GM12865 (cell line): Measurements from ENCODE around the gene NUCB1.
"Not testable (repeated sequence)": the region's sequence is repeated elsewhere in the genome, so short reads cannot be mapped to it uniquely, and the experiment has no call there.

ENCODE experiments used
- DNase-seq: peaks from one replicate; pipeline ENCODE4 v3.0.0; 2010; ENCODE audit warnings: low read depth
- H3K4me3 ChIP-seq: 2 replicates; pipeline ENCODE4 v1.5.1; 2011; ENCODE audit warnings: mild to moderate bottlenecking, low read depth, low read length, control low read depth
- CTCF ChIP-seq: IDR thresholded peaks from 2 replicates; pipeline ENCODE4 v1.5.1; 2011; ENCODE audit warnings: low read length, control low read depth, low read depth, inconsistent platforms; ENCODE audit not compliant: insufficient read depth; ENCODE audit errors: missing control alignments

NUCB1 gene

GRCh38 chr19:48900477-48901406 lies 630 bp downstream of the NUCB1 start:
- peak overlapping the region; percentile 99 for H3K4me3 ChIP-seq
- no peak for TF ChIP-seq CTCF
- DNase-seq: peak; percentile 63

GRCh38 chr19:48902291-48902690 lies 2.2 kb downstream of the NUCB1 start:
- not testable (repeated sequence) for H3K4me3 ChIP-seq, DNase-seq

- DNase-seq, H3K4me3 ChIP-seq: not testable (repeated sequence)
Measured at GRCh38 chr19:48903788-48904187, 3.7 kb downstream of the NUCB1 start.

GRCh38 chr19:48905664-48906063 lies 5.6 kb downstream of the NUCB1 start:
- TF ChIP-seq CTCF: no peak
- no peak for DNase-seq
- no peak overlapping the region for H3K4me3 ChIP-seq

GRCh38 chr19:48906324-48906723 lies 6.2 kb downstream of the NUCB1 start:
- H3K4me3 ChIP-seq: no peak overlapping the region
- DNase-seq: no peak
- no peak for TF ChIP-seq CTCF

- no peak overlapping the region for H3K4me3 ChIP-seq
- DNase-seq: no peak
- no peak for TF ChIP-seq CTCF
Measured at GRCh38 chr19:48907671-48908070, 7.6 kb downstream of the NUCB1 start.

- not testable (repeated sequence) for H3K4me3 ChIP-seq
Measured at GRCh38 chr19:48909424-48910077, 9.4 kb downstream of the NUCB1 start.

GRCh38 chr19:48910803-48911202 lies 10.7 kb downstream of the NUCB1 start:
- no peak for DNase-seq
- H3K4me3 ChIP-seq: no peak overlapping the region
- TF ChIP-seq CTCF: no peak

More at GRCh38 chr19:48909424-48910077, 9.4 kb downstream of the NUCB1 start:
- DNase-seq: peak; percentile 60
